Endodermal cell (in vitro differentiated cells): Measurements from ENCODE around the gene CLDN10. TPM values are rescaled to one million over a fixed set of nuclear protein-coding genes. Genes with fewer than 3 reads are reported as not detected.

Experiments used
- DNase-seq: peaks from one replicate; pipeline ENCODE4 v3.0.0-alpha.2; 2017
- H3K27ac ChIP-seq: 2 replicates; pipeline ENCODE4 v1.5.1; 2013; ENCODE audit warnings: mild to moderate bottlenecking, low read depth, low read length, moderate library complexity
- H3K27me3 ChIP-seq: 2 replicates; pipeline ENCODE4 v1.6.1; 2013; ENCODE audit warnings: mild to moderate bottlenecking, low read length, moderate library complexity; ENCODE audit not compliant: insufficient read depth, control insufficient read depth, poor library complexity, severe bottlenecking
- H3K36me3 ChIP-seq: 2 replicates; pipeline ENCODE4 v1.7.0; 2013; ENCODE audit warnings: mild to moderate bottlenecking, low read length, moderate library complexity; ENCODE audit not compliant: control insufficient read depth, insufficient read depth
- H3K4me1 ChIP-seq: one replicate; pipeline ENCODE4 v1.7.0; 2013; ENCODE audit warnings: low read length; ENCODE audit not compliant: control insufficient read depth, insufficient read depth
- H3K4me3 ChIP-seq: 2 replicates; pipeline ENCODE4 v1.5.1; 2013; ENCODE audit warnings: mild to moderate bottlenecking, low read length, moderate library complexity
- H3K9ac ChIP-seq: 2 replicates; pipeline ENCODE4 v1.6.1; 2013; ENCODE audit warnings: mild to moderate bottlenecking, low read length, moderate library complexity; ENCODE audit not compliant: poor library complexity, severe bottlenecking; ENCODE audit errors: extremely low read depth
- H3K9me3 ChIP-seq: 2 replicates; pipeline ENCODE4 v1.6.1; 2013; ENCODE audit warnings: mild to moderate bottlenecking, low read length, moderate library complexity; ENCODE audit not compliant: control insufficient read depth
- H3K27ac Mint-ChIP-seq: 2 replicates; pipeline ENCODE4 v1.8.0; 2020; ENCODE audit warnings: mixed read lengths
- H3K27me3 Mint-ChIP-seq: 2 replicates; pipeline ENCODE4 v1.8.0; 2021; ENCODE audit warnings: mild to moderate bottlenecking, mixed read lengths; ENCODE audit not compliant: insufficient read depth
- H3K36me3 Mint-ChIP-seq: 2 replicates; pipeline ENCODE4 v1.8.0; 2020; ENCODE audit warnings: low read depth, mixed read lengths
- H3K4me1 Mint-ChIP-seq: 2 replicates; pipeline ENCODE4 v1.8.0; 2020; ENCODE audit warnings: mixed read lengths
- H3K4me3 Mint-ChIP-seq: 2 replicates; pipeline ENCODE4 v1.8.0; 2020; ENCODE audit warnings: mild to moderate bottlenecking, moderate library complexity, mixed read lengths
- H3K9me3 Mint-ChIP-seq: 2 replicates; pipeline ENCODE4 v1.8.0; 2020; ENCODE audit warnings: mild to moderate bottlenecking, mixed read lengths
- WGBS, 2 experiments: methylation state at CpG; one replicate each; pipeline versions ENCODE4 v1.1.5 to v1.1.7; 2013; ENCODE audit warnings: missing lambda C conversion rate in 2 of 2, mixed read lengths in 1 of 2; ENCODE audit not compliant: insufficient coverage in 1 of 2, insufficient read length in 1 of 2; 5-methylcytosine and 5-hydroxymethylcytosine counted together
- total RNA-seq, 2 donors: library from RNA; stranded (reverse); fragmentation: NEBNext Ultra II Directional in 1 of 2; extraction: Animal tissue kit (Norgen Biotek cat#: 25700) in 1 of 2; gene quantifications; 2 replicates in 1 of 2; 3 replicates in 1 of 2; pipeline ENCODE4 v1.2.1, GENCODE V29; 2021
- TF ChIP-seq, protein P1 (sequence below): fragments of 200-600 bp; sonication (generic); conservative IDR thresholded peaks from 2 replicates; pipeline ENCODE4 v1.5.0; 2021; ENCODE audit warnings: antibody characterized with exemption, mild to moderate bottlenecking

The CLDN10 gene
- total RNA-seq, 2 donors from 2014 or later: 4.6 to 10.6 TPM

- H3K27ac ChIP-seq: no peak overlapping the region
- TF ChIP-seq, protein P1, sequence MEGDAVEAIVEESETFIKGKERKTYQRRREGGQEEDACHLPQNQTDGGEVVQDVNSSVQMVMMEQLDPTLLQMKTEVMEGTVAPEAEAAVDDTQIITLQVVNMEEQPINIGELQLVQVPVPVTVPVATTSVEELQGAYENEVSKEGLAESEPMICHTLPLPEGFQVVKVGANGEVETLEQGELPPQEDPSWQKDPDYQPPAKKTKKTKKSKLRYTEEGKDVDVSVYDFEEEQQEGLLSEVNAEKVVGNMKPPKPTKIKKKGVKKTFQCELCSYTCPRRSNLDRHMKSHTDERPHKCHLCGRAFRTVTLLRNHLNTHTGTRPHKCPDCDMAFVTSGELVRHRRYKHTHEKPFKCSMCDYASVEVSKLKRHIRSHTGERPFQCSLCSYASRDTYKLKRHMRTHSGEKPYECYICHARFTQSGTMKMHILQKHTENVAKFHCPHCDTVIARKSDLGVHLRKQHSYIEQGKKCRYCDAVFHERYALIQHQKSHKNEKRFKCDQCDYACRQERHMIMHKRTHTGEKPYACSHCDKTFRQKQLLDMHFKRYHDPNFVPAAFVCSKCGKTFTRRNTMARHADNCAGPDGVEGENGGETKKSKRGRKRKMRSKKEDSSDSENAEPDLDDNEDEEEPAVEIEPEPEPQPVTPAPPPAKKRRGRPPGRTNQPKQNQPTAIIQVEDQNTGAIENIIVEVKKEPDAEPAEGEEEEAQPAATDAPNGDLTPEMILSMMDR: no peak
- peaks cover 42% of the 10 kb centered on the region for H3K36me3 ChIP-seq
- H3K9me3 Mint-ChIP-seq: no peaks in the 10 kb centered on the region
- H3K27me3 ChIP-seq: no peaks in the 10 kb centered on the region
- no peak overlapping the region for H3K27ac Mint-ChIP-seq
- no peak for DNase-seq
- no peak overlapping the region for H3K9ac ChIP-seq
- no peak overlapping the region for H3K4me3 Mint-ChIP-seq
- no peaks in the 10 kb centered on the region for H3K27me3 Mint-ChIP-seq
- peaks cover 43% of the 10 kb centered on the region for H3K36me3 Mint-ChIP-seq
- 95 to 96% methylated on average over 3 of the region's 3 CpGs for whole genome bisulfite sequencing, 2 experiments
- no peaks in the 10 kb centered on the region for H3K4me1 Mint-ChIP-seq
- H3K4me1 ChIP-seq: no peaks in the 10 kb centered on the region
- H3K9me3 ChIP-seq: no peaks in the 10 kb centered on the region
- no peak overlapping the region for H3K4me3 ChIP-seq
These were observed 26.8 kb downstream of the CLDN10 start for GRCh38 chr13:95579303-95579702.

DNA sequence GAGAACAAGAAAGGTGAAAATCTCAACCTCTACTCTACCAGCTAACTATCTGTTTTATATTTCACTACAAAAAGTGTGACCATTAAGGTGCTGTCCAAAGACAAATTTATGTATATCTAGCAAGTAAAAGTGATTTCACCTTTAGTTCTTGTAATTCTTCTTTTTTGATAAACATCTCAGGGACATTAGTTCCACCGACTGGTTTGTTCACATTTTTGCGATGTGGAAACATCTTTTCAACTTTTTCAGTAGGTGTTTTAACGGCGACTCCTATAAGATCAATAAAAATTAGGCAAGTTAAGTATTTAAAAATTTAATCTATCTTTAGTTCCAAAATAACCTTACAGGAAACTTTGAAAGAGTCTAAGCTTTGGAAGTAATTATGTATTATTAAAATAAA lies 33.3 kb downstream of the CLDN10 start:
- H3K4me3 Mint-ChIP-seq: no peak overlapping the region
- Histone ChIP-seq H3K36me3 (peaks cover 70% of the 10 kb centered on the region), H3K9ac (no peak overlapping the region), H3K27me3 (no peaks in the 10 kb centered on the region), H3K4me3 (no peak overlapping the region), H3K4me1 (no peaks in the 10 kb centered on the region), H3K9me3 (no peaks in the 10 kb centered on the region), H3K27ac (no peak overlapping the region)
- H3K4me1 Mint-ChIP-seq: no peaks in the 10 kb centered on the region
- no peak for DNase-seq
- TF ChIP-seq, protein P1: no peak
- no peaks in the 10 kb centered on the region for H3K9me3 Mint-ChIP-seq
- H3K36me3 Mint-ChIP-seq: peaks cover 67% of the 10 kb centered on the region
- WGBS, 2 experiments: 99 to 100% methylated on average over 1 to 4 of the region's 4 CpGs
- H3K27me3 Mint-ChIP-seq: no peaks in the 10 kb centered on the region
- H3K27ac Mint-ChIP-seq: no peak overlapping the region

DNA sequence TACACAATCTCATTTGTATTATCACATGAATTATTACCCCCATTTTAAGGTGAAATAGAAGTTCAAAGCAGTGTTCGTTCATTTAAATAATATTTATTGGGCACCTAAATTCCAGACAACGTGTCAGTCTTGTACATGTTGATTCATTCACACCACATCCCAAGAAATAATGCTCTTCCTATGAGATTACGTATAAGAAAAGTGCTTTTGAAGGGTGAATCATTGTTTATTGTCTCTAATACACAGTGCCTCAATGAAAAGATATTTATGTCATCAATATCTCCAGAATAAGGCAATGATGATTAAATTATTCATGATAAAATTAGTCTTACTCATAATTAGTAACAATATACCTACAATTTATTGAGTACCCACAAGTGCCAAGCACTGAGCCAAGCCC lies 35.6 kb downstream of the CLDN10 start:
- Mint-ChIP-seq H3K36me3 (peaks cover 52% of the 10 kb centered on the region), H3K27ac (no peak overlapping the region), H3K9me3 (no peaks in the 10 kb centered on the region), H3K4me3 (no peak overlapping the region), H3K4me1 (no peaks in the 10 kb centered on the region), H3K27me3 (no peaks in the 10 kb centered on the region)
- 89% methylated on average over 2 of the region's 3 CpGs; no CpG with 5 or more reads in 1 of the 2 experiments for WGBS, 2 experiments
- no peak for DNase-seq
- Histone ChIP-seq H3K9me3 (no peaks in the 10 kb centered on the region), H3K4me3 (no peak overlapping the region), H3K27me3 (no peaks in the 10 kb centered on the region), H3K36me3 (peaks cover 60% of the 10 kb centered on the region), H3K9ac (no peak overlapping the region), H3K27ac (no peak overlapping the region), H3K4me1 (no peaks in the 10 kb centered on the region)
- TF ChIP-seq, protein P1: no peak
